Activated CD4-positive, CD25-positive, alpha-beta regulatory T cell (primary cell): ENCODE measurements around the gene TIAL1.
A peak's percentile ranks its signal among the peaks of the same experiment; 100 is the strongest.
"Not testable (repeated sequence)": the region's sequence is repeated elsewhere in the genome, so short reads cannot be mapped to it uniquely, and the experiment has no call there.

ENCODE experiments used
- DNase-seq, 4 experiments: peaks; one replicate each; lab custom pipeline; 2025; lab: John Stamatoyannopoulos, UW

Gene TIAL1

GRCh38 chr10:119549247-119549999 is 47.3 kb downstream of the TIAL1 start:
- no peak for DNase-seq

GRCh38 chr10:119546009-119546408 is 50.8 kb downstream of the TIAL1 start:
- DNase-seq: no peak

DNA sequence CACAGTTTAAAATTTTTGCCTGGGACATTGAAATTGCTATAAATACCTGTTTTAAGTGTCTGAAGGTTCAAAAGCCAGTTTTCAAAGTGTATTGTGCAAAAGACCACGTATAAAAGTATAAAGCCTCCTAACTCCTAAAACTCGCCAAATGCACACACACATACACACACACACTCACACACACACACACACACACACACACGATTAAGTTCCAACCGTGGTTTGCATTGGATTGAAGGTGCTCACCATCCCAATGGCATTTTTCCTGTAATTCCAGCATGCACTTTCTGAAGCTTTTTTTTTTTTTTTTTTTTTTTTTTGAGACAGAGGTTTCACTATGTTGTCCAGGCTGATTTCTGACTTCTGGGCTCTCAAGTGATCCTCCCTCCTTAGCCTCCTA is 51.5 kb downstream of the TIAL1 start:
- DNase-seq: no peak

DNA sequence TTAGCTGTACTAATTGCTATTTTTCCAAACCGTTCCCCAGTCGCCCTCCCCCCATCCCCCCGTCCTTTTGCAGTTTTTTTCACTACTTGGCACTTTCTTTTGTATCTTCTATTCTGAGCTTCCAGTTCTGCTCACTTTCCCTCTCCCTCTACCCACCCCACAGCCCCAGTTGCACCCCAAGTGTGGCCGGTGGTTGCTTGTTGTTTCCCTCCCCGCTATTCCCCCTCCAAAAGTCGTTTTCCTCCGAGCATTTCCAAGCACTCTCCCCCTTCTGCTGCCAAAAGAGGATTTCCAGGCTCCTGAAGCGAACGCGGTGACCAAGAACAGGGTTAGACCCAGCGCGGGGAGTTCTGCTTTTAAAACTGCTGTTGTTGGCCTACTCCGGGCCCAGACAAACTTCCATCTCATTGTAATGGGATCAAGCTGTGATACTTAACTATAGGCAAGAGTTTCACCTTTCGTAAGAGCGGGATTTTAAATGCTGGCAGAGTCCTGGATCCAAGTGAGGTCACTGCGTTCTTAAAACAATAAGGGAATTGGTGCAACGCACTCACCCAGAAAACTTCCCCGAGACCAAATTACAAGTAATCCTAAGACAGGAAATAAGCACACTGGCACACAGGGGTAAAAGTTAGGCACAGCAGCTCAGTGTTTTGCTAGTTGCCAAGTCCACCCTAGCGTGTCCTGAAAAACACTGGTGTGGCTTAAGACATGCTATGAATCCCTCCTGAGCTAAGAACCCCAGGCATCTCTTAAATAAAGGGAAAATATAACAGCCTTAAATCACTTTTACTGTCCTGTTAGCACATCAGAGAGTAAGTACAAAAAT is 52.7 kb downstream of the TIAL1 start:
- DNase-seq: no peak

- DNase-seq: peak; percentile 51 to 60 (median 56)
Measured at GRCh38 chr10:119542988-119543813, 53.6 kb downstream of the TIAL1 start.

DNA sequence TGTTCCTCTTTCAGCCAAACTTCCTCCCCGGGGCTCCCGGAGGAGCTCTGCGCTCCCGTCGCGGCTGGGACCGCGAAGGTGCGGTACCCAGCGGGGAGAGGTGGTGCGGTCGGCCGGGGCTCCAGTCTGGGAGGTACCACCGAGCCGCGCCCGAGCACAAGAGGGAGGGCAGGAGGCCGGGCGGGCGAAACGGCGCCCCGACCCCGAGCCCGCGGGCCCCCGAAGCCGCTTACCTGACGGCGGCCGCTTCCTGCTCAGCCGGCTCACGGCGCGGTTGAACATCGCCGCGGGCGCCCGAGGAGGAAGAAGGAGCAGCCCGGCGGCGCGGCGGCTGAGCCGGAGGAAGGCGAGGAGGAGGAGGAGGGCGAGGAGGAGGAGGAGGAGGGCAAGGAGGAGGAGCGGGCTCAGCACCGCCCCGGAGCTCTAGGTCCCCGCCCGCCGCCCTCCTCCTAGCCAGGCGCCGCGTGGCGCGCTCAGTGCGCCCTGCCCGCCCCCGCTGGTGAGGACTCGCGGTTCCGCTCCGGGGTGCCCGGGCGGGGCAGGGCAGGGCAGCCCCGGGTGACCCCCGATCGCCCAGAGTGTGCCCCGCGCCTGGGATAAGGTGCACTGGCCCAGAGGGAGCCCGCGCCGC is 54.3 kb downstream of the TIAL1 start, which contains the start of gene RGS10:
RGS10 (minus strand) TSS at position 363 of the 631 bp plus-strand sequence; CDS start at position 282, 81 bp downstream.
- DNase-seq: peak; percentile 58 to 67 (median 62)

GRCh38 chr10:119541459-119542356 is 55.1 kb downstream of the TIAL1 start:
- peak; percentile 13 to 44 (median 27) for DNase-seq

DNA sequence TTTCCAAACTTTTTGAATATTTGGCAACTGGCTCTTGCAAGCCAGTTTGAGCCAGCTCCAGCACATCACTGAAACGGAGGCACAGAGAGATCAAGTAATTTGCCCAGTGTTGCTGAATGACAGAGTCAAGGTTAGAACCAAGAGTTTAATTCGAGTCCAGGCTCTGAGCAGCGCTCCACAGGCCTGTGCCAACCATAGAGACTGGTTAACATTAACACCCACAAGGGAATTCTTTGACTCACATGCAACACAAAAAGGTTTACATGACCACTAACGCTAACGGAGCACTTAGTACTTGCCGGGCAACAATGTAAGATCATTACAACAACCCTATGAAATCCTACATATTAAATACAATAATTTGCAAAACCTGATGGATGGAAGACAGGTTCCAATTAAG is 55.7 kb downstream of the TIAL1 start:
- no peak for DNase-seq

DNA sequence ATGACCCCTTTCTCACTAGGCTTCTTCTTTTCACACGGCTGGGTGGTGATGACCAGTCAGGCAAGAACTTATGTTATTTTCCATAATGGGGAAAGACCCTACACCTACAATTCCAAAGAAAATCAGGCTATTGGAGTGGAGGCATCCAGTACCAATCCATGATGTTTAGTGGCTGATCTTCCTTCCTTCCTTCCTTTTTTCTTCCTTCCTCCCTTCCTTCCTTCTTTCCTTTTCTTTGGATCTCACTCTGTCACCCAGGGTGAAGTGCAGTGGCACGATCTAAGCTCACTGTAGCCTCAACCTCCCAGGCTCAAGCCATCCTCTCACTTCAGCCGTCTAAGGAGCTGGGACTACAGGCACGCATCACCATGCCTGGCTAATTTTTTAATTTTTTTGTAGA is 56.7 kb downstream of the TIAL1 start:
- DNase-seq: no peak

DNA sequence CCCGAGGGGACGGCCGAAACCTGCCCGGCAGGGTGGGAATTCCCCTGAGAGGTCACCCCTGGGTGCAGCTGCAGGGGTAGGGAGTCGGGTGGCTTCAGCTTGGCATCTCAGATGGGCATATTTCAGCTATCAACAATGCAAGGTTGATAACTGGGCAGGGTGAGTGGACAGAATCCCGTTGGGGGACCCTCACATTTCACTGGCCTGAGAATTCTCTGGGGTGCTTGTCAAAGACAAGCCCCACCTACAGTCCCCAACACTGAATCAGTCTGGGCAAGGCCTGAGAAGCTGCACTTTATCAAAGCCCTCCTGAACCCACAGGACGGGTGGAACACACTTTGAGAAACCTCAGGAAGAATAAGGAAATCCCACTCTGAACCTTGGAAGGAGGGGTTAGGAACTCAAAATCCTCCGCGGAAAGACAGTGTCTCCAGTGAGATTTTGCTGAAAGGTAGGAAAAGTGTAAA is 57.4 kb downstream of the TIAL1 start:
- DNase-seq: no peak

- DNase-seq: no peak
Measured at GRCh38 chr10:119538632-119539358, 58.0 kb downstream of the TIAL1 start.

- DNase-seq: no peak
Measured at GRCh38 chr10:119537953-119538630, 58.7 kb downstream of the TIAL1 start.

DNA sequence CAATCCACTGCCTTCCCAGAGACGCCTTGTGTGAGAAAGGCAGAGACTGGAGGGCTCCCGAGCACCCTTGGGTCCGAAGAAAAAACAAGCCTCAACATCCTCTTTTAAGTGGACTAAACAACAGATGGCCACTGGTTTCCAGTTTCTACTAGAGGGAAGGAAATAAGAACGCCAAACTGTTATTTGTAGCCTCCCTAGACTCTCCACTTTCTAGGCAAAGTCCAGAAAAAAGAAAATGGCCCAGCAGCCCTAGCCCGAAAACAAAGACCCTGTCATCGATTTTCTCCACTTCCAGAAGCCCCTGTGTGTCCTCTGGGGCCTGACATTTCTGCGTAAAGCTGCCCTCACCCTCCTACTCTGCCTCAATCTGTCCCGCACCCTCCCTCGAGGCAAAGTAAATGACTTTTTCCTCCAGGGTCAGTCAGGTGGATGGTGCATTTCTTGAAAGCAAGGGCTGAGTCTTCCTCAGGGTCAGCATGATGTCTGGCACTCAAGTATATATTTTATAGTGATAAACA is 60.2 kb downstream of the TIAL1 start:
- DNase-seq: no peak

- no peak for DNase-seq
Measured at GRCh38 chr10:119535837-119536507, 60.8 kb downstream of the TIAL1 start.

- no peak for DNase-seq
Measured at GRCh38 chr10:119535305-119535704, 61.5 kb downstream of the TIAL1 start.

DNA sequence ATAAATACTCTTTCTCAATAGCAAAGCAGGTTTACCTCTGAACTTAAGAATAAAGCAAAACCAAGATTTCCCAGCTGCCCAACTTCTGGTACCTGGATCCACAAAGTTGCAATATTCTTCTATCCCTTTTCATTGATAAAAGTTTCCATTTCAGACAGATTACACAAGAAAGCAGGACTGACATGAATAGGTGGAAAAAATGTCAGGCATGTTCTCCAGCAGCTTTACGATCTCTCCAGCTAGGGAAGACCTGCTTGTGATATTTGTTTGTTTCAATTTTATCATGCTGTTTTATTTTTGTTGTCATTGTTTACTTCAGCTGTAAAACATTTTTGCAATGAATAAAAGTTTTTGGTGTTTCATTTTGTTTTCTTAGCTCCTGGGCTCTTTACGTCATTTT is 63.3 kb downstream of the TIAL1 start:
- DNase-seq: no peak

GRCh38 chr10:119532791-119533190 is 64.0 kb downstream of the TIAL1 start:
- DNase-seq: not testable (repeated sequence)

DNA sequence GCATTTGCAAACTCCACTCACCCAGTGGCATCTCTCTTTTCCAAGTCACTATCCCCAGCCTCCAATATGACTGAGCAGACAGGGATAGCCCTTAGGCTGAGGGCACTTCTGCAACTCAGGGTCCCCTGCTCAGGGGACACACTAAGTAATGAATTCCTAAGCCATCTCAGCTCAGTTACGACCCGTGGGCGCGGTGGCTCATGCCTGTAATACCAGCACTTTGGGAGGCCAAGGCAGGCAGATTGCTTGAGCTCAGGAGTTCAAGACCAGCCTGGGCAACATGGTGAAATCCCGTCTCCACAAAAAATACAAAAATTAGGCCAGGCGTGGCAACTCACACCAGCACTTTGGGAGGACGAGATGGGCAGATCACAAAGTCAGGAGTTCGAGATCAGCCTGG is 64.5 kb downstream of the TIAL1 start:
- not testable (repeated sequence) for DNase-seq
